Hepatocyte (in vitro differentiated cells): ENCODE results near the gene DSCAML1. TPM values are rescaled to one million over a fixed set of nuclear protein-coding genes. Genes with fewer than 3 reads are reported as not detected.

Experiments used
- DNase-seq: peaks from one replicate; pipeline ENCODE4 v3.0.0-alpha.2; 2016; ENCODE audit warnings: low spot score
- H2AFZ ChIP-seq: fragments of 200-600 bp; sonication (generic); 2 replicates; pipeline ENCODE4 v1.6.0; 2016; ENCODE audit warnings: antibody characterized with exemption, mild to moderate bottlenecking
- H3K27ac ChIP-seq: fragments of 200-600 bp; sonication (generic); 2 replicates; pipeline ENCODE4 v1.5.1; 2016; ENCODE audit warnings: mild to moderate bottlenecking
- H3K27me3 ChIP-seq: fragments of 200-600 bp; sonication (generic); 2 replicates; pipeline ENCODE4 v1.6.1; 2016
- H3K36me3 ChIP-seq: fragments of 200-600 bp; sonication (generic); replicated peaks from 2 replicates; pipeline ENCODE4 v1.5.1; 2016; ENCODE audit warnings: low read depth; ENCODE audit not compliant: insufficient read depth
- H3K4me1 ChIP-seq: fragments of 200-600 bp; sonication (generic); 2 replicates; pipeline ENCODE4 v1.5.1; 2016; ENCODE audit warnings: mild to moderate bottlenecking, moderate library complexity; ENCODE audit not compliant: insufficient read depth
- H3K4me2 ChIP-seq: fragments of 200-600 bp; sonication (generic); 2 replicates; pipeline ENCODE4 v1.6.0; 2016
- H3K4me3 ChIP-seq: fragments of 200-600 bp; sonication (generic); 2 replicates; pipeline ENCODE4 v1.5.1; 2016; ENCODE audit warnings: mild to moderate bottlenecking
- H3K79me2 ChIP-seq: fragments of 200-600 bp; sonication (generic); 2 replicates; pipeline ENCODE4 v1.6.0; 2017; ENCODE audit warnings: mild to moderate bottlenecking
- H3K9me2 ChIP-seq: fragments of 200-600 bp; sonication (generic); replicated peaks from 2 replicates; pipeline ENCODE4 v1.6.0; 2017; ENCODE audit warnings: mild to moderate bottlenecking; ENCODE audit not compliant: insufficient read depth
- H3K9me3 ChIP-seq: fragments of 200-600 bp; sonication (generic); 2 replicates; pipeline ENCODE4 v1.5.1; 2016; ENCODE audit warnings: low read depth, mild to moderate bottlenecking
- H4K20me1 ChIP-seq: fragments of 200-600 bp; sonication (generic); 2 replicates; pipeline ENCODE4 v1.6.0; 2016; ENCODE audit warnings: mild to moderate bottlenecking; ENCODE audit not compliant: insufficient read depth, poor library complexity, severe bottlenecking
- EZH2 ChIP-seq: fragments of 200-600 bp; sonication (generic); IDR thresholded peaks from 2 replicates; pipeline ENCODE4 v1.6.1; 2016; ENCODE audit warnings: antibody characterized with exemption, mild to moderate bottlenecking, borderline replicate concordance
- EZH2phosphoT487 ChIP-seq: fragments of 200-600 bp; sonication (generic); IDR thresholded peaks from one replicate; pipeline ENCODE4 v1.6.1; 2018; ENCODE audit warnings: antibody characterized with exemption, mild to moderate bottlenecking, low read depth, moderate library complexity; ENCODE audit not compliant: unreplicated experiment, severe bottlenecking
- WGBS: methylation state at CpG from one replicate; pipeline ENCODE4 v1.1.6; 2016; ENCODE audit warnings: low lambda C conversion rate; ENCODE audit errors: missing lambda C conversion rate; 5-methylcytosine and 5-hydroxymethylcytosine counted together
- polyA plus RNA-seq: library from polyadenylated mRNA; unstranded; fragments of >200 nt; fragmentation: Nextera tagmentation; extraction: Ambion mirVana; gene quantifications from 2 replicates; pipeline ENCODE4 v1.2.1, GENCODE V29; 2016
- total RNA-seq: library from RNA; depleted of rRNA; stranded (reverse); fragments of >200 nt; gene quantifications from 2 replicates; pipeline ENCODE4 v1.2.3, GENCODE V29; 2014
- TF ChIP-seq, protein P1 (sequence below): fragments of 200-600 bp; sonication (generic); IDR thresholded peaks from 2 replicates; pipeline ENCODE4 v1.5.1; 2016; ENCODE audit warnings: antibody characterized with exemption, mild to moderate bottlenecking; ENCODE audit not compliant: poor library complexity

DSCAML1 gene
- total and polyA plus RNA-seq, 2 experiments from 2014 or later: 0.46 to 2.6 TPM

- WGBS: 93% methylated on average over 6 of the region's 6 CpGs
- DNase-seq: no peak
- H3K4me1 ChIP-seq: peaks cover 5% of the 10 kb centered on the region
- H4K20me1 ChIP-seq: no peaks in the 10 kb centered on the region
- no peaks in the 10 kb centered on the region for H3K9me2 ChIP-seq
- H3K4me3 ChIP-seq: no peak overlapping the region
- no peak overlapping the region for H3K4me2 ChIP-seq
- no peaks in the 10 kb centered on the region for H3K27me3 ChIP-seq
- TF ChIP-seq EZH2 (no peak), EZH2phosphoT487 (no peak)
- TF ChIP-seq, protein P1, sequence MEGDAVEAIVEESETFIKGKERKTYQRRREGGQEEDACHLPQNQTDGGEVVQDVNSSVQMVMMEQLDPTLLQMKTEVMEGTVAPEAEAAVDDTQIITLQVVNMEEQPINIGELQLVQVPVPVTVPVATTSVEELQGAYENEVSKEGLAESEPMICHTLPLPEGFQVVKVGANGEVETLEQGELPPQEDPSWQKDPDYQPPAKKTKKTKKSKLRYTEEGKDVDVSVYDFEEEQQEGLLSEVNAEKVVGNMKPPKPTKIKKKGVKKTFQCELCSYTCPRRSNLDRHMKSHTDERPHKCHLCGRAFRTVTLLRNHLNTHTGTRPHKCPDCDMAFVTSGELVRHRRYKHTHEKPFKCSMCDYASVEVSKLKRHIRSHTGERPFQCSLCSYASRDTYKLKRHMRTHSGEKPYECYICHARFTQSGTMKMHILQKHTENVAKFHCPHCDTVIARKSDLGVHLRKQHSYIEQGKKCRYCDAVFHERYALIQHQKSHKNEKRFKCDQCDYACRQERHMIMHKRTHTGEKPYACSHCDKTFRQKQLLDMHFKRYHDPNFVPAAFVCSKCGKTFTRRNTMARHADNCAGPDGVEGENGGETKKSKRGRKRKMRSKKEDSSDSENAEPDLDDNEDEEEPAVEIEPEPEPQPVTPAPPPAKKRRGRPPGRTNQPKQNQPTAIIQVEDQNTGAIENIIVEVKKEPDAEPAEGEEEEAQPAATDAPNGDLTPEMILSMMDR: no peak
- H3K36me3 ChIP-seq: no peaks in the 10 kb centered on the region
- H3K79me2 ChIP-seq: no peaks in the 10 kb centered on the region
- no peak overlapping the region for H3K27ac ChIP-seq
- H2AFZ ChIP-seq: no peak overlapping the region
- no peaks in the 10 kb centered on the region for H3K9me3 ChIP-seq
These were observed 382.3 kb downstream of the DSCAML1 start for GRCh38 chr11:117414724-117415123.

- H3K4me2 ChIP-seq: no peak overlapping the region
- no peaks in the 10 kb centered on the region for H3K27me3 ChIP-seq
- H4K20me1 ChIP-seq: no peaks in the 10 kb centered on the region
- peaks cover 5% of the 10 kb centered on the region for H3K4me1 ChIP-seq
- H2AFZ ChIP-seq: no peak overlapping the region
- TF ChIP-seq EZH2phosphoT487 (no peak), EZH2 (no peak)
- TF ChIP-seq, protein P1: no peak
- H3K79me2 ChIP-seq: no peaks in the 10 kb centered on the region
- no peak for DNase-seq
- H3K27ac ChIP-seq: no peak overlapping the region
- H3K9me3 ChIP-seq: no peaks in the 10 kb centered on the region
- WGBS: 98% methylated on average over 7 of the region's 7 CpGs
- no peak overlapping the region for H3K4me3 ChIP-seq
- no peaks in the 10 kb centered on the region for H3K9me2 ChIP-seq
- H3K36me3 ChIP-seq: no peaks in the 10 kb centered on the region
These were observed 383.4 kb downstream of the DSCAML1 start for GRCh38 chr11:117413616-117414015.

DNA sequence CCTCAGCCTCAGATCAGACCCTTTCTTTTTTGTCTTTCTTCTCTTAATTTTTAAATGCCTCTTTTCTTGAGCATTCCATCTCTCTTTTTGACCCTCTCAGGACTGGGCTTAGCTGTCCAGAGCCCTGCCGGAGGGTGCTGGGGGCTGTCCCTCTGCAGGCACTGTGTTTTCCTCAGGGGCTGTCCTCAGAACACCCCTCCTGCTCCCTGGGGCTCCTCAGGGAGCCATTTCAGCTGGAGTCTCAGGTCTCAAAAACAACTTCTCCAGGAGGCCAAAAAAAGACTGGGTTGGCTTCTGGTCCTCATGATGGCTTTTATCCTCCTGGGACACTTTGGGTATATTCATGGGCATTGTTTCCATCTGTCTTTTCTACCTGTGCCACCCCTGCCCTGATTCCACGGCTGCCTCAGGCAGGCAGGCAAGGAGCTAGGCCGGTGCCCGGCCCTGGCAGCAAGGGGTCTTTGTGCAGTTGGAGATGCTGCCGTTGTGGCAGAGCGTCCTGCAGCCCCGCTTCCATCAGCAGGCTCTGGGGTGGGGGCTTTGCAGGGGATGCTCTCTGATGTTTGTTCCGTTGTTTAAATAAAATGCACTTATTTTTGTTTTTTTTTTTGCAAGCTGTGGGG, 384.3 kb downstream of the DSCAML1 start:
- H3K4me2 ChIP-seq: no peak overlapping the region
- no peaks in the 10 kb centered on the region for H3K27me3 ChIP-seq
- WGBS: 91% methylated on average over 8 of the region's 8 CpGs
- H2AFZ ChIP-seq: no peak overlapping the region
- H3K4me1 ChIP-seq: no peaks in the 10 kb centered on the region
- no peaks in the 10 kb centered on the region for H3K9me3 ChIP-seq
- no peaks in the 10 kb centered on the region for H3K79me2 ChIP-seq
- no peak for DNase-seq
- TF ChIP-seq EZH2 (no peak), EZH2phosphoT487 (no peak)
- TF ChIP-seq, protein P1: no peak
- H3K4me3 ChIP-seq: no peak overlapping the region
- no peak overlapping the region for H3K27ac ChIP-seq
- no peaks in the 10 kb centered on the region for H4K20me1 ChIP-seq
- H3K9me2 ChIP-seq: no peaks in the 10 kb centered on the region
- H3K36me3 ChIP-seq: no peaks in the 10 kb centered on the region

GRCh38 chr11:117412176-117412575, 384.8 kb downstream of the DSCAML1 start:
- Histone ChIP-seq H3K9me2 (no peaks in the 10 kb centered on the region), H3K79me2 (no peaks in the 10 kb centered on the region), H3K27ac (no peak overlapping the region), H3K4me1 (no peaks in the 10 kb centered on the region), H4K20me1 (no peaks in the 10 kb centered on the region), H3K9me3 (no peaks in the 10 kb centered on the region), H2AFZ (no peak overlapping the region), H3K4me3 (no peak overlapping the region), H3K4me2 (no peak overlapping the region), H3K36me3 (no peaks in the 10 kb centered on the region), H3K27me3 (no peaks in the 10 kb centered on the region)
- 97% methylated on average over 10 of the region's 10 CpGs for WGBS
- TF ChIP-seq EZH2phosphoT487: no peak
- TF ChIP-seq EZH2: no peak
- TF ChIP-seq, protein P1: no peak
- DNase-seq: no peak
